HG03432 (cell line): ENCODE data around the gene PPP1R12B.
"Not testable (repeated sequence)": the region's sequence is repeated elsewhere in the genome, so short reads cannot be mapped to it uniquely, and the experiment has no call there.

Experiments
- ATAC-seq: cut with Tn5 transposase; IDR thresholded peaks from one replicate; pipeline ENCODE4 v1.9.1; 2021; ENCODE audit warnings: mild to moderate bottlenecking, moderate library complexity; ENCODE audit not compliant: unreplicated experiment

Gene PPP1R12B

GRCh38 chr1:202480640-202481039 lies 132.1 kb downstream of the PPP1R12B start:
- ATAC-seq: not testable (repeated sequence)

- not testable (repeated sequence) for ATAC-seq
Measured at GRCh38 chr1:202483362-202483761, 134.9 kb downstream of the PPP1R12B start.

- not testable (repeated sequence) for ATAC-seq
Measured at GRCh38 chr1:202484032-202484431, 135.5 kb downstream of the PPP1R12B start.

GRCh38 chr1:202484820-202485219 lies 136.3 kb downstream of the PPP1R12B start:
- not testable (repeated sequence) for ATAC-seq

GRCh38 chr1:202488178-202488649 lies 139.7 kb downstream of the PPP1R12B start:
- ATAC-seq: peak; percentile 82

- ATAC-seq: not testable (repeated sequence)
Measured at GRCh38 chr1:202489101-202489500, 140.6 kb downstream of the PPP1R12B start.

GRCh38 chr1:202493112-202493511 lies 144.6 kb downstream of the PPP1R12B start:
- not testable (repeated sequence) for ATAC-seq

GRCh38 chr1:202498542-202498941 lies 150.0 kb downstream of the PPP1R12B start:
- no peak for ATAC-seq

GRCh38 chr1:202499997-202500396 lies 151.5 kb downstream of the PPP1R12B start:
- not testable (repeated sequence) for ATAC-seq

- ATAC-seq: no peak
Measured at GRCh38 chr1:202501281-202501680, 152.8 kb downstream of the PPP1R12B start.

GRCh38 chr1:202505356-202505755 lies 156.9 kb downstream of the PPP1R12B start:
- no peak for ATAC-seq

GRCh38 chr1:202505880-202506575 lies 157.5 kb downstream of the PPP1R12B start:
- ATAC-seq: not testable (repeated sequence)

GRCh38 chr1:202508863-202509262 lies 160.4 kb downstream of the PPP1R12B start:
- ATAC-seq: not testable (repeated sequence)

GRCh38 chr1:202513875-202514274 lies 165.4 kb downstream of the PPP1R12B start:
- not testable (repeated sequence) for ATAC-seq

- no peak for ATAC-seq
Measured at GRCh38 chr1:202516434-202516877, 168.0 kb downstream of the PPP1R12B start.

GRCh38 chr1:202517146-202517545 lies 168.6 kb downstream of the PPP1R12B start:
- ATAC-seq: not testable (repeated sequence)

GRCh38 chr1:202518180-202518579 lies 169.7 kb downstream of the PPP1R12B start:
- not testable (repeated sequence) for ATAC-seq

GRCh38 chr1:202518905-202519304 lies 170.4 kb downstream of the PPP1R12B start:
- not testable (repeated sequence) for ATAC-seq

GRCh38 chr1:202520129-202520856 lies 171.8 kb downstream of the PPP1R12B start:
- not testable (repeated sequence) for ATAC-seq

GRCh38 chr1:202520857-202521216 lies 172.3 kb downstream of the PPP1R12B start:
- not testable (repeated sequence) for ATAC-seq

- not testable (repeated sequence) for ATAC-seq
Measured at GRCh38 chr1:202521484-202521883, 173.0 kb downstream of the PPP1R12B start.

GRCh38 chr1:202521886-202522285 lies 173.4 kb downstream of the PPP1R12B start:
- ATAC-seq: no peak
